Activated naive CD8-positive, alpha-beta T cell treated with anti-CD3 and anti-CD28 coated beads for 36 hours (primary cell): ENCODE data around the gene GRIN3A. TPM values are rescaled to one million over a fixed set of nuclear protein-coding genes. Genes with fewer than 3 reads are reported as not detected.

Source experiments
- DNase-seq: peaks from one replicate; pipeline ENCODE4 v3.0.0; 2021
- H3K27ac Mint-ChIP-seq: one replicate; pipeline ENCODE4 v1.8.0; 2022; ENCODE audit warnings: mild to moderate bottlenecking, moderate library complexity, mixed read lengths
- H3K27me3 Mint-ChIP-seq: one replicate; pipeline ENCODE4 v1.8.0; 2022; ENCODE audit warnings: mild to moderate bottlenecking, mixed read lengths
- H3K36me3 Mint-ChIP-seq: one replicate; pipeline ENCODE4 v1.8.0; 2021; ENCODE audit warnings: mild to moderate bottlenecking, mixed read lengths
- H3K4me1 Mint-ChIP-seq: one replicate; pipeline ENCODE4 v1.8.0; 2021; ENCODE audit warnings: mixed read lengths
- H3K4me3 Mint-ChIP-seq: one replicate; pipeline ENCODE4 v1.8.0; 2022; ENCODE audit warnings: mild to moderate bottlenecking, moderate library complexity, mixed read lengths
- H3K9me3 Mint-ChIP-seq: one replicate; pipeline ENCODE4 v1.8.0; 2022; ENCODE audit warnings: mixed read lengths
- total RNA-seq, 2 experiments: library from RNA; stranded (reverse); gene quantifications; one replicate each; pipeline ENCODE4 v1.2.3, GENCODE V29; 2021

The GRIN3A gene
- total RNA-seq, 2 experiments from 2014 or later: not detected

DNA sequence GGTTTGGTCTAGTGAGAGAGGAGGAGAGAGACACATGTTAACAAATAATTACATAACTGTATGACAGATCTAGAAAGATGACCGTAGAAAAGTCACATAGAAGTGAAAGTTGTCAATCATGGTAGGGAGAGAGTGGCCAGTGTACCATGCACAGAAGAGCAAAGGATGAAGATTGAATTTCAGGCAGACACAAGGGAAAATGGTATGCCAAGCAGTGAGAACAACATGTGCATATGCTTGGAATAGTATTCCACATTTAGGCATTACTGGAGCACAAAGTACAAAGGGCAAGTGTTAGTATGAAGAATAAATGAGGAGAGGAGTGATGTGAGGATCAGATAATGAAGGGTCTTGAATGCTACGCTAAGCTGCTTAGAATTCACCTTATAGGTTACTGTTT lies 20.3 kb downstream of the GRIN3A start:
- H3K9me3 Mint-ChIP-seq: no peaks in the 10 kb centered on the region
- no peaks in the 10 kb centered on the region for H3K36me3 Mint-ChIP-seq
- no peak overlapping the region for H3K4me3 Mint-ChIP-seq
- no peak for DNase-seq
- no peak overlapping the region for H3K27ac Mint-ChIP-seq
- no peaks in the 10 kb centered on the region for H3K4me1 Mint-ChIP-seq
- H3K27me3 Mint-ChIP-seq: peaks cover 17% of the 10 kb centered on the region

DNA sequence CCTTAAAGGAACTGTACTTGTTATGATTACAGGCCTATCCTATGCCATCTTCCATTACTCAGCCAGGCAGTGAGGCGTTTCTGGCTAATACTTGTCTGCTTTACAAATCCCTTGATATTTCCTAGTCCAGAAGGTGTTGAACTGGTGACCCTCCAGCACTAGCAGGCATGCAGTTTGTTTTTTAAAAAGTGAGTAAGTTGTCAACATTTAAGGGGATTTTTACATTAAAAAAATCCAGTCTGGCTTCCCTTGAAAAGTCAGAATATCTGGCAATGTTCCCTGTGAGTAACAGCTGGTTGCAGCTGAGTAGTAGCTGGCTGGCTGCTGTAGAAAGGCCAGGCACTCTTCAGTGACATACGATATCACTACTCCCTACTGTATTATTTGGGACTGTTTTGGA lies 21.8 kb downstream of the GRIN3A start:
- no peaks in the 10 kb centered on the region for H3K9me3 Mint-ChIP-seq
- H3K27me3 Mint-ChIP-seq: peaks cover 23% of the 10 kb centered on the region

DNA sequence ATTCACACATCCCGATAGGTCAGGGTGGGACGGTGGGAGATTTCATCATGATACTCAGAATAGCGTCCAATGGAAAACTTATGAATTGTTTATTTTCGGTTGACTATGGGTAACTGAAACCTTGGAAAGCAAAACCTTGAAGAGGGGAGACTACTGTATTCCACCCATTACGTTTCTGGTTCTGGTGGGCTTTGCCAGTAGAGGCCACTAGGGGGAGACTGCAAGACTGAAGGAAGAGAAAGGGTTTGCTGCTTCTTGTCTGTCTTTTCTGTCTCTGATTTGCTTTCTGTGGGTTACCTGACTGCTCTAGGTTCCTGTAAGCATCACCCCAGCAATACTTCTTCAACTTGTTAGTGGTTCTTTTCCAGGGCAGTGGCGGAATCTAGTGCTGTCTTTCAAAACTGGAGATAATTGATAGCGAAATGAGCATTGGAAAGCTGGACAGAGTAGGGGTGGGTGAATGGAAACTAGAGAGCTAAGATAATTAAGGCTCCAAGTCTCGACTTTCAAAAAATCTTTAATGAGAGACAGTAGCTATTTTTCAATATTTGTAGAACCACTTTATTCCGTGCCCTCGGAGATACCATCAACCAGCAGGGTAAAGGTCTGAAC lies 27.0 kb downstream of the GRIN3A start:
- DNase-seq: peak; percentile 13
- Mint-ChIP-seq H3K9me3 (no peaks in the 10 kb centered on the region), H3K4me1 (no peaks in the 10 kb centered on the region), H3K27ac (no peak overlapping the region), H3K36me3 (no peaks in the 10 kb centered on the region), H3K4me3 (no peak overlapping the region), H3K27me3 (peaks cover 32% of the 10 kb centered on the region)

More for the DNA sequence above, 21.8 kb downstream of the GRIN3A start:
- Mint-ChIP-seq H3K4me1 (no peaks in the 10 kb centered on the region), H3K27ac (no peak overlapping the region), H3K4me3 (no peak overlapping the region), H3K36me3 (no peaks in the 10 kb centered on the region)
- no peak for DNase-seq

DNA sequence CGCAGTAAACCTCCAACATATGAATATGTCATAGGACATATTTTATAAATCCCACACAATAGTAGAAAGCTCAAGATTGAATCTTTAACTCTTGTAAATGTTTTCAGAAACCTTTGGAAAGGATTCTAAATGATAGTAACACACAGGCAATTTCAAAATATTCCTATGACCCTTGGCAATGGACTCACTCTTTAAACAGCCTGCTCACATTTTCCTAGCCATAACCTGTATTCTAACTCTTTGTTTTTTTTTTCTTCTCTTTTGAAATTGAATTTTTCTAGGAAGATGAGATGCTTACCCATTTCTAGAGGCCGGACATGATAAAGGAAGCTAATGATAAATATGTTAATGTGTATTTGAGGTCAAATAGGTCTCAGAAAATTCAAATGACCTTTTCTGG lies 29.6 kb downstream of the GRIN3A start:
- Mint-ChIP-seq H3K4me1 (peaks cover 6% of the 10 kb centered on the region), H3K27me3 (peaks cover 29% of the 10 kb centered on the region), H3K9me3 (no peaks in the 10 kb centered on the region)

DNA sequence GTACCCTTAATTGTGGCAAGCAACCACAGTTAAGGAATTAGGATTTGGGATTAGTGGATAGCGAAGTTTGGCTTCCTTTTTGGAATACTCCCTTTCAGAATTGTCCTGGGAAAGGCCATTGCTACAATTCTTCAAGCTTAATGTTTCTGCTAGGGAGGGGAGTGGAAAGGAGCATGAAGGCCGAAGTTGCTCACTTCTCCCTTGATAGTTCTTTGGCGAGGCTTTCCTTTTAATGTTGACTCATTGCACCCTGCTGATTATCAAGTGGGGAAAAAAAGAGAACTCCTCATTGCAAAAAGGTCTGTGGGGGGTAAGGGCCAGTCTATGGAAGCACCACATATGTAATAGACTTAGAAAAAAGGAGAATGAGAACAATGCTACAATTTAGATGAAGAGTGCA lies 30.7 kb downstream of the GRIN3A start:
- Mint-ChIP-seq H3K27ac (no peak overlapping the region), H3K9me3 (no peaks in the 10 kb centered on the region), H3K27me3 (peaks cover 29% of the 10 kb centered on the region), H3K4me1 (peaks cover 6% of the 10 kb centered on the region), H3K36me3 (no peaks in the 10 kb centered on the region), H3K4me3 (no peak overlapping the region)
- no peak for DNase-seq

More for the DNA sequence above, 29.6 kb downstream of the GRIN3A start:
- Mint-ChIP-seq H3K4me3 (no peak overlapping the region), H3K27ac (no peak overlapping the region), H3K36me3 (no peaks in the 10 kb centered on the region)
- DNase-seq: no peak

DNA sequence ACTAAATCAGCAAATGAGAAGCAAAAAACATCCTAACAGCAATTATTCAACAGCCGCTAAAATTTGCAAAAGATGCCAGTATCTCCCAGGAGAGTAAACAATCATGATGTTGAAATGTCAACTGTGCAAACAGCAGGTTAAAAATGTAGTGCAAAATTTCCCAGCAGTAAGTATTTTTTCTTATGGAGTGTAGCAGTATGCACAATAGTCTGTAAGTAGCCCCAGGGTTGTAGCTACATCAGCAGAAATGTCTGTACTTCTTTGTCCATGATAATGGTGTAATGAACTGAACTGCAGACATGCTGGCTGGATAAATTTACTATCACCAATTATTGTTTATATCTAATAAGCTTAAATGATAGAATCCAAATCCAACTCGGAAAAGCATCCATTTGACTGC lies 31.4 kb downstream of the GRIN3A start:
- no peaks in the 10 kb centered on the region for H3K9me3 Mint-ChIP-seq
- no peak for DNase-seq
- H3K36me3 Mint-ChIP-seq: no peaks in the 10 kb centered on the region
- H3K27ac Mint-ChIP-seq: no peak overlapping the region
- H3K4me3 Mint-ChIP-seq: no peak overlapping the region
- H3K4me1 Mint-ChIP-seq: peaks cover 6% of the 10 kb centered on the region
- H3K27me3 Mint-ChIP-seq: peaks cover 22% of the 10 kb centered on the region

DNA sequence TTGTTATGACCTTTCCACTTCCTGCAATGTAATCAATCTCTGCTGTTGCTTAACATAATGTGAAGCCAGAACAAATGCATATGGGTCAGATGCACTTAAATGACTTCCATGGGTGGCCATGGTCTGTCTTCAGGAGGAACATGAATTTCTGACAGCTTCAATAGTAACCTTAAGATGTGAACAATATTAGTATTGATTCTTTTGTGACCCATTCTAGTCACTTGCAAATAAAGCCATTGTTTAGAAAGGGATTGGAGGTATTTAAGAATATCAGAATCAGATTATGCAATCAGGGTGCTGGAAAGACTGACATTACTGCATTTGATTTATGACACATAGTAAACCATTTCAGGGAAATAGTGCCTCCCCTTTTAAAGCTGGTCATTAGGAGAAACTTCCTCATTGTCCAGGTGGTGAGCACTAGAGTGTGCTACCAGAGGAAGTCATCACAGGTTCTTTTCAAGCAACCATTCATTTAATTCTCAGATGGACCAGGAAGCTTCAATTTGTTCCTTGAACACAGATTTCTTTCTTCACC lies 32.1 kb downstream of the GRIN3A start:
- H3K36me3 Mint-ChIP-seq: no peaks in the 10 kb centered on the region
- H3K4me1 Mint-ChIP-seq: peaks cover 6% of the 10 kb centered on the region
- H3K9me3 Mint-ChIP-seq: no peaks in the 10 kb centered on the region
- no peak overlapping the region for H3K27ac Mint-ChIP-seq
- H3K4me3 Mint-ChIP-seq: no peak overlapping the region
- peaks cover 18% of the 10 kb centered on the region for H3K27me3 Mint-ChIP-seq
- no peak for DNase-seq

DNA sequence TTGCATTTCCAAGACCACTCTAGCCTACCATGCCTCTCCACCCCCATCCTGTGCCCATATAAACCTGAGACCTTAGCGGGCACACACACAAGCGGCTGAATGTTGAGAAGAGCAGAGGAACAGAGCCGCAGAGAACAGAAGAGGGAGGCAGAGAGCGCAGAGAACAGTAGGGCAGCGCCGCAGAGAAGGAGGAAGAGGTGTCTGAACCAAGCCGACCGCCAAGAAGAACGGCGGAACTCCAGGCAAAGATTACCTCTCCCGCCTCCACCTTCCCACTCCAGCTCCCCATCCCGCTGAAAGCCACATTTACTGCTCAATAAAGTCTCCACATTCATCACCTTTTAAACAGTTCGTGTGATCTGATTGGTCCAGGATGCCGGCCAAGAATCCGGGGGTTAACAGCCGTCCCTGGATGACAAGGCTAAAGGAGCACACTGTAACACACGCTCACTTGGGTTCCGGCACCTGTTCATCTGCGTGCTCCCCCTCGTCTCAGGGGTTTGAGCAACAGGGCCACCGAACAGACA lies 33.2 kb downstream of the GRIN3A start:
- no peaks in the 10 kb centered on the region for H3K9me3 Mint-ChIP-seq
- peak; percentile 30 for DNase-seq
- H3K4me3 Mint-ChIP-seq: peak overlapping the region; percentile 70
- H3K4me1 Mint-ChIP-seq: peaks cover 6% of the 10 kb centered on the region
- no peaks in the 10 kb centered on the region for H3K36me3 Mint-ChIP-seq
- H3K27ac Mint-ChIP-seq: peak overlapping the region; percentile 10
- peaks cover 13% of the 10 kb centered on the region for H3K27me3 Mint-ChIP-seq

DNA sequence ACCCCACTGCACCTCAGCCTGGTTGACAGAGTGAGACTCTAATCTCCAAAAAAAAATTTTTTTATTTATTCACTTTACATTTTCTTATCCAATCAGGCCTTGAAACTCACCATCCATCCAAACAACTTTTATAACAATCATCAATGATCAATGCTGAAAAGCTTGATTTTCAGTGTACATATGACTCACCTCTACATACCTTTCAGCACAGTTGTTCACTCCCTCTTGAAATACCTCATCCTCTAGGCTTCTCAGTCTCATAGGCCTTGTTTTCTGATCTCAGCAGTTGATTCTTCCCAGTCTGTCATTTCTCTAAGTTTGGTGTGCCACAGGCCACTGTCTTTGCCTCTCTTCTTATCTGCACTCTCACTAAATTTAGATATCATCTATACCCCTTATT lies 36.2 kb downstream of the GRIN3A start:
- Mint-ChIP-seq H3K4me1 (peaks cover 6% of the 10 kb centered on the region), H3K27ac (no peak overlapping the region), H3K27me3 (peaks cover 14% of the 10 kb centered on the region), H3K4me3 (no peak overlapping the region), H3K36me3 (no peaks in the 10 kb centered on the region), H3K9me3 (no peaks in the 10 kb centered on the region)
- no peak for DNase-seq

DNA sequence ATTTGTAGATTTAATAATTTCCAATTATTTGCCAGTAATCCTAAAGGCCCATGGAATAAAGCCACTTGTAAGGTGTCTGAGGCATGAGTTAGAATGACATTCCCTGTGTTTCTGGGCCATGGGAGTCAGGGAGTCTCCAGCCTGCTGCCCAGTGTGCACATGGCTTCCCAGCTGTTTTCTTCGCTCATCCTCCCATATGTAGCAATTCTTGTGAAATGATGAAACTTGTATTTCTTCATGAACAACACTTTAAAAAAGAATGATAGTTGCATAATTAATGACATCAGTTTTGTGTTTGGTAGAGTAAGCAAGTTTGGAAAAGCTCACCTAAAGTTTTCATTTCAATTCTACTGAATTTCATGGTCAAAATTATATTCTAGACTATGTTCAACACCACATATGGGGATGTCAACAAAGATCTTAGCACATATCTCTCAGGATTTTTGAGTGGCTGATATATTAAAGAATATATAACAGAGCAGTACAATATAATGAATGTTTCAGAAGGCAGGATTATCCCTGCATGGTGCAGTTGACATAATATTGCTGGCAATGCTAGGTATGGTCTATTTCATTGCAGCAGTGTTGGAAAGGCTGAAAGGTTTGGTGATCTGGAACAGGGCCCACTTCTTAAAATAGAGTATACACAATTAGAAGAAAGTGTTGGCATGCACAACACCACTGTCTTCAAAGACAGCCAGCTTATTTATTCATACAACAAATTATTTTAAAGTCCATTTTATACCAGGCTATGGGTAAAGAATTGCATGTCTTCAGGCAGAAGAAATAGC lies 44.7 kb downstream of the GRIN3A start:
- H3K4me1 Mint-ChIP-seq: no peaks in the 10 kb centered on the region
- no peak overlapping the region for H3K4me3 Mint-ChIP-seq
- DNase-seq: no peak
- H3K27ac Mint-ChIP-seq: no peak overlapping the region
- H3K36me3 Mint-ChIP-seq: no peaks in the 10 kb centered on the region
- H3K27me3 Mint-ChIP-seq: peaks cover 12% of the 10 kb centered on the region
- H3K9me3 Mint-ChIP-seq: no peaks in the 10 kb centered on the region

DNA sequence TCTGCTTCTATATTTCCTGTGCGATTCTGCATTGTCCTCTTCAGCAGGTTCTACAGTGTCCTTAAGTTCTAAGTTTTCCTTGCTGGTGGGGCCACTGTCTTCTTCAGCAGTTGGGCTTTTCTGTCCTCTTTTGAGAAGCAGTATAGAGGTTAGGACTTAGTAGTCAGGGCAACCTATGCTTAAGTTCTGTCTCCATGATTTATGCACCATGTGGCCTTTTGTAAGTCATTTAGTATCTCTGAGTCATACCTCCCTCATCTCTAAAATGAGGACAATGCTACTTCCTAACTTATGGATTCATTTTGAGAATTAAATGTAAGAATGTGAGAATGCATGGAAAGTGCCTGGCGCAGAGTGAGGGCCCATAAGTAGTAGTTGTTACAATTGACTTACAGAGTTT lies 46.8 kb downstream of the GRIN3A start:
- H3K27me3 Mint-ChIP-seq: peaks cover 11% of the 10 kb centered on the region
- H3K4me3 Mint-ChIP-seq: no peak overlapping the region
- no peaks in the 10 kb centered on the region for H3K36me3 Mint-ChIP-seq
- H3K27ac Mint-ChIP-seq: no peak overlapping the region
- no peak for DNase-seq
- H3K9me3 Mint-ChIP-seq: no peaks in the 10 kb centered on the region
- H3K4me1 Mint-ChIP-seq: no peaks in the 10 kb centered on the region

DNA sequence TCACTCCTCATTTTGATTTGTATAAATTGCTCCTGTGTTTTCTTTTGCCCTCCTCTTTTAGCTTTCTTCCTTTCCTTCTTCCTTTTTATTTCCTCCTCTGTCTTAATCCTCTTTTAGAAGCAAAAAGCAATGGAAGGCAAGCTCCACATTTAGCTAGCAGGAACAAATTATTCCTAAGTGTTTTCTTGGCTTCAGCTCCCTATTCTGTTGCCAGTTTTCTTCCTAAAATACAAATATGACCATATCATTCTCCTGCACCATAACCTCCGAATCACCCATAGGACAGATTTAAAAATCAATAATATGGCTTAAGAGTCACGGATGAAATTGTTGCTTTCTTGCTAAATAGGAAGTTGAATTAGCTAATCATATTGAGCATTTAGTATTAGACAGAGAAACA lies 49.4 kb downstream of the GRIN3A start:
- no peaks in the 10 kb centered on the region for H3K36me3 Mint-ChIP-seq
- no peak overlapping the region for H3K4me3 Mint-ChIP-seq
- no peaks in the 10 kb centered on the region for H3K9me3 Mint-ChIP-seq
- no peaks in the 10 kb centered on the region for H3K4me1 Mint-ChIP-seq
- no peak overlapping the region for H3K27ac Mint-ChIP-seq
- H3K27me3 Mint-ChIP-seq: peaks cover 5% of the 10 kb centered on the region
- DNase-seq: no peak

DNA sequence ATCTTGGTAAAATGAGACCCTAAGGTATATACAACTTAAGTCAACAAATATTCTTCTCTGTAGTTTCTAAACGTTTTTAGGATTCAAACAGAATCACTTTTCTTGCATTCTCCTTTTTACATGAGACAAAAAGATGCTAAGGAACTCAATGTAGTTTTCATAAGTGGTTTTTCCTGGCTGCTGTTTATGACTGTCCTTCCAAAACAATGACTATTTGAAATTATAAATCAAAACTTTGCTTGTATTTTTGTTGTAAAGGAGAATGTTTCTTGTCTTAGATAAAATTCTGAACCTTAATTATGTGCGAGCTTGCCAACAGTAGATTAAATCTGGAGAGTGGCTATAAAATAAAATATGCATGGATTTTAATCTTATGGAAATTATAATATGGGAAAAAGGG lies 53.8 kb downstream of the GRIN3A start:
- Mint-ChIP-seq H3K4me3 (no peak overlapping the region), H3K9me3 (no peaks in the 10 kb centered on the region), H3K36me3 (no peaks in the 10 kb centered on the region), H3K27ac (no peak overlapping the region), H3K27me3 (peaks cover 5% of the 10 kb centered on the region), H3K4me1 (no peaks in the 10 kb centered on the region)
- no peak for DNase-seq

DNA sequence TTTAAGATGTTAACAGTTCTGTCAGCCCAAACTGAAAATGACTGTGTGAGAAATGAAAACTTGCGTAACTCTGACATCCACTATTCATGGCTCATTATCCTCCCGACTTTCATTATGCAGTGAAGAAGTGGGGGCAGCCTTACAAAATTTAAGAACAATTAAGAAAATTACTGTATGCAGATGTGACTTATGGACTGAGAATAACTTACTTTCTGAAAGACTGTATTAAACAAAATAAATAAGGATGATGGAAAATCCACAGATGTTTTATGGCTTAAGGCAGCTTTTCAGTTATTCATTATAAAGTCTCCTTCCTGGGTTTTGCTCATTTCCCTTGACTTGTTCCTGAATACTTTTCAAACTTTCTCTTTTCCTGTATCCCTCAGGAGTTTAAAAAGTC lies 55.2 kb downstream of the GRIN3A start:
- Mint-ChIP-seq H3K4me1 (no peaks in the 10 kb centered on the region), H3K27me3 (peaks cover 5% of the 10 kb centered on the region), H3K9me3 (no peaks in the 10 kb centered on the region), H3K4me3 (no peak overlapping the region), H3K27ac (no peak overlapping the region), H3K36me3 (no peaks in the 10 kb centered on the region)
- no peak for DNase-seq

DNA sequence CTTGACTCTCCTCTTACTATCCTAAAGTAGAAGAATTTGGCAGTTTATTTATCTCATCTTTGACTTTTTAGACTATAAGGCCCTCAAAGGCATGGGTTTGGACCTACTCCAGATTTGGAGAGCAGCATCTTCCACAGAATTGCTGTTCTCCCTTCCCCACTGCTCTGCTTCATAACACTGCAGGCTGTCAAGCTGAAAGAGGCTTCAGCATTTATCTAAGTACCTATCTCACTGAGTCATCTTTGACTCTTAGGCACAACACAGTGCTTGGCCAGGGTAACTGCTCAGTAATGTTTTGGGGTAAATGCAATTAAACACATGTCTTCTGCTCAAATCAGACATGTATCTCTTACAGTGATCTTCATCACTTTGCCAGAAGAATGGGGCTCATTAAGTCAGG lies 60.6 kb downstream of the GRIN3A start:
- no peak overlapping the region for H3K4me3 Mint-ChIP-seq
- no peak for DNase-seq
- H3K4me1 Mint-ChIP-seq: no peaks in the 10 kb centered on the region
- no peaks in the 10 kb centered on the region for H3K36me3 Mint-ChIP-seq
- H3K9me3 Mint-ChIP-seq: no peaks in the 10 kb centered on the region
- no peak overlapping the region for H3K27ac Mint-ChIP-seq
- no peaks in the 10 kb centered on the region for H3K27me3 Mint-ChIP-seq
